Measurements from ENCODE around the gene ANO1.
A peak's percentile ranks its signal among the peaks of the same experiment; 100 is the strongest.

ANO1 gene

GRCh38 chr11:70145071-70145470, 67.0 kb downstream of the ANO1 start:
- DNase-seq (ENCODE audit: low read depth) = no peak
- TF ChIP-seq CTCF (IDR thresholded peaks at IDR 0.05; ENCODE audit: control insufficient read depth, extremely low read depth, insufficient read depth) = no peak
- H3K4me3 ChIP-seq (ENCODE audit: low read depth, low read length) = no peak overlapping the region

GRCh38 chr11:70145841-70146240, 67.7 kb downstream of the ANO1 start:
- DNase-seq (ENCODE audit: low read depth) = no peak
- no peak for TF ChIP-seq CTCF (IDR thresholded peaks at IDR 0.05; ENCODE audit: control insufficient read depth, extremely low read depth, insufficient read depth)
- H3K4me3 ChIP-seq (ENCODE audit: low read depth, low read length) = no peak overlapping the region

GRCh38 chr11:70146299-70146698, 68.2 kb downstream of the ANO1 start:
- no peak overlapping the region for H3K4me3 ChIP-seq (ENCODE audit: low read depth, low read length)
- no peak for DNase-seq (ENCODE audit: low read depth)
- TF ChIP-seq CTCF (IDR thresholded peaks at IDR 0.05; ENCODE audit: control insufficient read depth, extremely low read depth, insufficient read depth) = no peak

- TF ChIP-seq CTCF (IDR thresholded peaks at IDR 0.05; ENCODE audit: control insufficient read depth, extremely low read depth, insufficient read depth) = no peak
- no peak for DNase-seq (ENCODE audit: low read depth)
- no peak overlapping the region for H3K4me3 ChIP-seq (ENCODE audit: low read depth, low read length)
Measured at GRCh38 chr11:70146895-70147520, 68.9 kb downstream of the ANO1 start.

- TF ChIP-seq CTCF (IDR thresholded peaks at IDR 0.05; ENCODE audit: control insufficient read depth, extremely low read depth, insufficient read depth) = no peak
- no peak overlapping the region for H3K4me3 ChIP-seq (ENCODE audit: low read depth, low read length)
- no peak for DNase-seq (ENCODE audit: low read depth)
Measured at GRCh38 chr11:70147668-70148067, 69.6 kb downstream of the ANO1 start.

- no peak for TF ChIP-seq CTCF (IDR thresholded peaks at IDR 0.05; ENCODE audit: control insufficient read depth, extremely low read depth, insufficient read depth)
- no peak for DNase-seq (ENCODE audit: low read depth)
- no peak overlapping the region for H3K4me3 ChIP-seq (ENCODE audit: low read depth, low read length)
Measured at GRCh38 chr11:70151671-70152070, 73.6 kb downstream of the ANO1 start.

- no peak overlapping the region for H3K4me3 ChIP-seq (ENCODE audit: low read depth, low read length)
- TF ChIP-seq CTCF (IDR thresholded peaks at IDR 0.05; ENCODE audit: control insufficient read depth, extremely low read depth, insufficient read depth) = no peak
- peak; percentile 21 for DNase-seq (ENCODE audit: low read depth)
Measured at GRCh38 chr11:70153133-70153727, 75.1 kb downstream of the ANO1 start.

Data from LNCaP clone FGC (cell line).